ENCODE measurements around the gene PDGFRB.

- TF ChIP-seq CTCF (conservative IDR thresholded peaks at IDR 0.05) (no peak), EZH2 (IDR thresholded peaks at IDR 0.05; ENCODE audit: low read depth) (no peak)
Observed at GRCh38 chr5:150131461-150131860, 24.2 kb downstream of the PDGFRB start.

Measured in PC-9 (cell line).